ENCODE data around the gene STAG1. TPM values are rescaled to one million over a fixed set of nuclear protein-coding genes. Genes with fewer than 3 reads are reported as not detected.

Gene STAG1
- polyA plus RNA-seq, 1 of the 3 experiments (the other 2 are of a cell fraction): 5.5 TPM

GRCh38 chr3:136755192-136755591 is 3.0 kb upstream of the STAG1 start:
- H2AFZ ChIP-seq (ENCODE audit: low read depth): no peak overlapping the region
- H3K27me3 ChIP-seq (ENCODE audit: insufficient read depth): no peaks in the 10 kb centered on the region
- no peaks in the 10 kb centered on the region for H4K20me1 ChIP-seq (ENCODE audit: insufficient read depth)
- DNase-seq: no peak
- peaks cover 21% of the 10 kb centered on the region for H3F3A ChIP-seq (replicated peaks; ENCODE audit: insufficient read depth)
- peaks cover 16% of the 10 kb centered on the region for H3K79me2 ChIP-seq (ENCODE audit: insufficient read depth)
- no peaks in the 10 kb centered on the region for H3K36me3 ChIP-seq (replicated peaks in 1 of 2; ENCODE audit: control insufficient read depth in 1 of 2, insufficient read depth in 2 of 2, low read length in 1 of 2)
- no peak overlapping the region for H3K9ac ChIP-seq
- ChIA-PET CTCF (interaction anchor here (6.4 kb wide), 1 partner anchor 257 kb away, joined by 85 read pairs; no protein-coding TSS in a partner anchor), POLR2A (no interaction called here)
- peaks cover 8 to 13% of the 10 kb centered on the region in 2 experiments; a peak in 3 of 4 replicates for H3K4me1 ChIP-seq (ENCODE audit: control insufficient read depth in 1 of 2, insufficient read depth in 2 of 2, low read depth in 1 of 2, low read length in 1 of 2)
- H3K9me2 ChIP-seq: no peaks in the 10 kb centered on the region
- no peak overlapping the region for H3K4me2 ChIP-seq
- no peak overlapping the region for H3K4me3 ChIP-seq (ENCODE audit: low read depth in 2 of 2, low read length in 1 of 2)
- TF ChIP-seq IRF3 (IDR thresholded peaks at IDR 0.05; ENCODE audit: low read depth, low read length) (no peak), TEAD4 (IDR thresholded peaks at IDR 0.05; ENCODE audit: borderline replicate concordance, insufficient read depth) (no peak), RFX5 (IDR thresholded peaks at IDR 0.05; ENCODE audit: low read length) (no peak), GABPA (IDR thresholded peaks at IDR 0.05; ENCODE audit: low read depth) (no peak), RXRA (IDR thresholded peaks at IDR 0.05; ENCODE audit: borderline replicate concordance, low read depth) (no peak), JUND (IDR thresholded peaks at IDR 0.05) (no peak), ELF1 (IDR thresholded peaks at IDR 0.05) (no peak), USF1 (IDR thresholded peaks at IDR 0.05; ENCODE audit: borderline replicate concordance, low read depth) (no peak), USF2 (IDR thresholded peaks at IDR 0.05; ENCODE audit: borderline replicate concordance, low read depth, low read length) (no peak)
- no peaks in the 10 kb centered on the region for H3K9me3 ChIP-seq
- 98% methylated on average over 2 of the region's 2 CpGs for WGBS (ENCODE audit: low lambda C conversion rate)
- no peak overlapping the region for H3K27ac ChIP-seq (ENCODE audit: low read depth in 2 of 2, low read length in 1 of 2)

GRCh38 chr3:136753326-136753939 is 1.3 kb upstream of the STAG1 start:
- H3K9me3 ChIP-seq: no peaks in the 10 kb centered on the region
- peak overlapping the region; percentile 73 for H3K4me2 ChIP-seq
- no peaks in the 10 kb centered on the region for H4K20me1 ChIP-seq (ENCODE audit: insufficient read depth)
- no peaks in the 10 kb centered on the region for H3K36me3 ChIP-seq (replicated peaks in 1 of 2; ENCODE audit: control insufficient read depth in 1 of 2, insufficient read depth in 2 of 2, low read length in 1 of 2)
- peaks cover 17 to 24% of the 10 kb centered on the region in 2 experiments; a peak in 3 of 4 replicates for H3K4me1 ChIP-seq (ENCODE audit: control insufficient read depth in 1 of 2, insufficient read depth in 2 of 2, low read depth in 1 of 2, low read length in 1 of 2)
- ChIA-PET POLR2A (interaction anchor here (0.6 to 2.4 kb wide), 11 partner anchors 9 to 678 kb away, joined by 3 to 33 read pairs (median 6); partner anchors contain the start of genes NCK1 and SLC35G2), CTCF (interaction anchor here (0.6 to 6.4 kb wide), 20 partner anchors 10 to 672 kb away, joined by 3 to 127 read pairs (median 6); partner anchors contain the start of genes IL20RB and MSL2)
- H3K27ac ChIP-seq (ENCODE audit: low read depth in 2 of 2, low read length in 1 of 2): peak overlapping the region; percentile 98
- no peak for DNase-seq
- TF ChIP-seq MAX (IDR thresholded peaks at IDR 0.05; ENCODE audit: low read depth) (no peak), ELF1 (IDR thresholded peaks at IDR 0.05) (no peak), RCOR1 (IDR thresholded peaks at IDR 0.05; ENCODE audit: low read length) (no peak), FOSL2 (IDR thresholded peaks at IDR 0.05; ENCODE audit: borderline replicate concordance, low read depth) (no peak), USF1 (IDR thresholded peaks at IDR 0.05; ENCODE audit: borderline replicate concordance, low read depth) (no peak)
- peak overlapping the region; percentile 66 to 69 for H3K4me3 ChIP-seq (ENCODE audit: low read depth in 2 of 2, low read length in 1 of 2)
- H3F3A ChIP-seq (replicated peaks; ENCODE audit: insufficient read depth): peaks cover 24% of the 10 kb centered on the region
- WGBS (ENCODE audit: low lambda C conversion rate): 68% methylated on average over 11 of the region's 11 CpGs
- H3K9me2 ChIP-seq: no peaks in the 10 kb centered on the region
- H3K9ac ChIP-seq: peak overlapping the region; percentile 97
- peaks cover 33% of the 10 kb centered on the region for H3K79me2 ChIP-seq (ENCODE audit: insufficient read depth)
- H2AFZ ChIP-seq (ENCODE audit: low read depth): peak overlapping the region; percentile 90
- H3K27me3 ChIP-seq (ENCODE audit: insufficient read depth): no peaks in the 10 kb centered on the region
